ENCODE measurements around the gene RDH16.
"Not testable (repeated sequence)": the region's sequence is repeated elsewhere in the genome, so short reads cannot be mapped to it uniquely, and the experiment has no call there.

RDH16 gene

DNA sequence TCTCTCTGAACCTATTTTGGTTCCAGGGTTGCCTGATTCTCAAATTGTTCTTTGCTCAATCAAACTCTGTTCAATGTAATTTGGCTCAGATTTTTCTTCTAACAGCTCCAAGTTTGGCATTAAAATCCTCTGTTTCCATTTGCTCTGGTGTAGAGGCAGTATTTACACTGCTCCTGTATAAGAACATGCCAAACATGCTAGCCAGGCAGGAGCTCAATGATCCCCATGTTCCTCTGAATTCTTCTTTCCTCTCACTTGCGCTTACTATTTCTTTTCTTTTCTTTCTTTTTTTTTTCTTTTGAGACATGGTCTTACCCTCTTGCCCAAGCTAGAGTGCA is 40.4 kb downstream of the RDH16 start:
- DNase-seq = no peak

DNA sequence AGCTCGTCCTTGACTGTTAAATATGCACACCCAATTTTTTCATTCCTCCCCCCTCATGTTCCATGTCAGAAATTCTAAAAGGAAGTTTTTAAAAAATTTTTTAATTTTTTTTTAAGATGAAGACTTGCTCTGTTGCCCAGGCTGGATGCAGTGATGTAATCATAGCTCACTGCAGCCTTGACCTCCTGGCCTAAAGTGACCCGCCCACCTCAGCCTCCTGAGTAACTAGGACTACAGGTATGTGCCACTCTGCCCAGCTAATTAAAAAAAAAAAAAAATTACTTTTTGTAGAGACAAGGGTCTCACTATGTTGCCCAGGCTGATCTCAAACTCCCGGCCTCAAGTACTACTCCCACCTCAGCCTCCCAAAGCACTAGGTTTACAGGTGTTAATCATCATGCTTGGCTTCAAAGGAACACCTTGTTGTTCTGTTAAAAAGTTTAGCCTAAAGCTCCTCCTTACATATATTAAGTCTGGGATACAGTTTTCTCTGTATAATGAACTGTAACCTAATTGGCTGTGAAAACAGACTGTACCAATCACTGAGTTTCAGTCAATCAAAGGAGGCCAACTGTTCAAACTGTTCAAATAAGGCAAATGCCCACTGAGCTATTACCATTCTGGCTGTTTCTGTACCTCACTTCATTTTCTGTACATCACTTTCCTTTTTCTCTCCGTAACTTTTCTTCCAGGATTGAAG is 41.0 kb downstream of the RDH16 start:
- DNase-seq = no peak

DNA sequence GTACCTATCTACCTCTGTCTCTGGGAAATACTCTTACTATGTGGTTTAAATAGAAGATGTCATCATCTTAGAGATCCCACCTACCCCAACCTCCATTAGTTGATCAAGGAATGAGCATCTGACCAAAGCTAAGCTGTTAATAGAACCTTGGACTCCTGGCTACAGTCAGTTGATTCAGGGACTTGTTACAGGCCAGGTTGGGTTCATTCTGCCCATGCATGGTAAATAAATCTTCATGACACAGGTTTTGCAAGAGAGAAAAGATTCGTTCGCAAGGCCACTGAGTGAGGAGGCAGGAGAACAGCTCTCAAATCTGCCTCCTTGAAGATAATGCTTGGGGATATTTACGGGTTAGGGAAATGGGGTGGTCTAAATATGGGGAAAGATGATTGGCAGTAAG is 42.7 kb downstream of the RDH16 start:
- DNase-seq = no peak

DNA sequence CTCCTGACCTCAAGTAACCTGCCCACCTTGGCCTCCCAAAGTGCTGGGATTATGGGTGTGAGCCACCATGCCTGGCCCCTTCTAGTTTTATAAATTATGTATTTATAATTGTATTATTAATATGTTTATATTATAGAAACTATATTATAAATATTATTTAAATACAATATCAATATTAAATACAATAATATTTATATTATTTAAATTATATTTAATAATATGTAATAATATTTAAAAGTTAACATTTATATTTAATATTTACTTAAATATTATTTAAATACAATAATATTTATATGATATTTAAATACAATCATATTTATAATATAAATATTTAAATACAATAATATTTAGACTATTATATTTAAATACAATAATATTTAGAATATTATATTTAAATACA is 43.2 kb downstream of the RDH16 start:
- DNase-seq = no peak

DNA sequence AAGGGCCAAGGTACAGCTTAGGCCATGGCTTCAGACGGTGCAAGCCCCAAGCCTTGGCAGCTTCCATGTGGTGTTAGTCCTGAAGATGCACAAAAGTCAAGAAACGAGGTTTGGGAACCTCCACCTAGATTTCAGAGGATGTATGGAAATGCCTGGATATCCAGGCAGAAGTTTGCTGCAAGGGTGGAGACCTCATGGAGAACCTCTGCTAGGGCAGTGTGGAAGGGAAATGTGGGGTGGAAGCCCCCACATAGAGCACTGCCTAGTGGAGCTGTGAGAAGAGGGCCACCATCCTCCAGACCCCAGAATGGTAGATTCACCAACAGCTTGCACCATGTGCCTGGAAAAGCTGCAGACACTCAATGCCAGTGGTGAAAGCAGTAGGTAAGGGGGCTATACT is 48.0 kb downstream of the RDH16 start:
- DNase-seq = not testable (repeated sequence)

DNA sequence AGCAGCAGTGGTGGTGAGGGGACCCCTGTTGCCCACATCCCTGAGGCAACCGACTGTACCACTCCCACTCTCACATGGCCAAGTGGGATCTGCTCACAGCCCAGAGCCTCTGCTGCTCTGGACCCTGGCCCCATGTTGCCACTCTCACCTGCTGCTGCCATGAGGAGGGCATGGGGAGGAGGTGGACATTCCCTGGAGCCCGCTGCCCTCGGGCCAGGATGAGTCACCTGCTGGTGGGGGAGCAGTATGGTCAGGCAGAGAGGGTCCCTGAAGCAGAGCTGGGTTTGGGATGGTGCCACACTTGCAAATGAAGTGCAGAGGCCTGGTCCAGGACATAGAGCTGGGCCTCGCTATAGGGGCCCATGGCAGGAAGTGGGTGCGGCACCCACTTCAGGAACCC is 49.3 kb downstream of the RDH16 start:
- no peak for DNase-seq

DNA sequence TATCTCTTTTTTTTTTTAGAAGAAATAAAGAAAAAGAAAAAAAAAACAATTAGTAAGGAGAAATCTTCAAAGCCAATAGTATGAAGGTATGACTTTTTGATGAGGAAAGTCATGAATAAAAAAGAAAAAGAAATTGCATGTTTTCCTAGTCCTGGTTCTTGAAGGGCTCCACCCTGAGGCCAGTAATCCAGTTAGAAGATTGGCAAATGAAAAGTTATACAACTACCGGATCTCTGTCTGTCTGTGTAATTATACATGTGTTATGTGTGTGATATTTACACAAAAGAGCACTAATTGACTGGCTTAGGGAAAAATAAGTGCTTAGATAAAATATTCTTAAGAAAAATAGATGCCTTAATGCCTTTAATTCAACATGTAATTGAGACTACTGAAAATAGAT is 51.6 kb downstream of the RDH16 start:
- no peak for DNase-seq

DNA sequence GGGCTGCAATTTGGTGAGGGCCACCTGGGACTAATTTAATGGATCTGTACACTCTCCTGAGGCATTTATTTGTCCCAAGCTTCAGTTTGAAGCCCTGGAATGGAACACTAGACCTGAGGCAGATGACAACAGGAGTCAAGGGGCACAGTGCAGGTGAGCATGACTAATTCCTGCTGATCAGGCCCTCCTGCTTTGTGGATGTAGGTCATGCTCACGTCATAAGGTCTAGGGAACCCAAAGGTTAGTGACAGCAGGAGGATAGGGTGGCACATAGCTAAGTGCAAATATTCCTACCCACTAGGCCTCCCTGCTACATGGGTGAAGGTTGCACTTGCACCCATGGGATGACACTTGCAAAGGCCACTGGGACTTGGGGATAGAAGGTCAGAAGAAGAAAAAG is 54.0 kb downstream of the RDH16 start:
- no peak for DNase-seq
